Spleen (tissue), 11 donors: ENCODE data around the gene NTMT2. TPM values are rescaled to one million over a fixed set of nuclear protein-coding genes. Genes with fewer than 3 reads are reported as not detected.

Source experiments
- DNase-seq: peaks from one replicate; pipeline ENCODE4 v3.0.0-alpha.2; 2020
- H3K27ac ChIP-seq, 8 donors: fragments of 200-600 bp; sonication (generic) in 7 of 8; 1 replicate in 4 of 8; 2 replicates in 4 of 8; pipeline versions ENCODE4 v1.5.0 to v1.8.0; 2016 to 2021; ENCODE audit warnings: inconsistent platforms in 4 of 8, mild to moderate bottlenecking in 4 of 8, moderate library complexity in 1 of 8
- H3K27me3 ChIP-seq, 7 donors: fragments of 200-600 bp; sonication (generic) in 6 of 7; replicated peaks in 1 of 7; 1 replicate in 4 of 7; 2 replicates in 3 of 7; pipeline versions ENCODE4 v1.5.0 to v1.8.0; 2016 to 2021; ENCODE audit warnings: inconsistent platforms in 3 of 7, mild to moderate bottlenecking in 1 of 7
- H3K36me3 ChIP-seq, 6 donors: fragments of 200-600 bp; sonication (generic) in 5 of 6; 1 replicate in 4 of 6; 2 replicates in 2 of 6; pipeline versions ENCODE4 v1.5.0 to v1.8.0; 2016 to 2021; ENCODE audit warnings: inconsistent platforms in 2 of 6
- H3K4me1 ChIP-seq, 6 donors: fragments of 200-600 bp; sonication (generic) in 5 of 6; 1 replicate in 3 of 6; 2 replicates in 3 of 6; pipeline versions ENCODE4 v1.5.0 to v1.8.0; 2016 to 2021; ENCODE audit warnings: inconsistent platforms in 3 of 6
- H3K4me3 ChIP-seq, 8 donors: fragments of 200-600 bp; sonication (generic) in 7 of 8; 1 replicate in 4 of 8; 2 replicates in 4 of 8; pipeline versions ENCODE4 v1.5.0 to v1.8.0; 2016 to 2021; ENCODE audit warnings: inconsistent platforms in 4 of 8, mild to moderate bottlenecking in 4 of 8, moderate library complexity in 2 of 8
- H3K9me3 ChIP-seq, 8 donors: fragments of 200-600 bp; sonication (generic) in 7 of 8; 1 replicate in 4 of 8; 2 replicates in 4 of 8; pipeline versions ENCODE4 v1.5.0 to v1.8.0; 2016 to 2021; ENCODE audit warnings: inconsistent platforms in 4 of 8
- CTCF ChIP-seq, 11 experiments: fragments of 200-600 bp in 7 of 11; fragments of 450-650 bp in 4 of 11; sonication (generic) in 4 of 11; IDR thresholded peaks in 8 of 11; conservative IDR thresholded peaks in 3 of 11; 1 replicate in 7 of 11; 2 replicates in 4 of 11; pipeline versions ENCODE4 v1.4.0 to v1.8.0; 2016 to 2021; ENCODE audit warnings: antibody characterized with exemption in 11 of 11, inconsistent platforms in 4 of 11, mild to moderate bottlenecking in 1 of 11
- POLR2A ChIP-seq, 3 donors: fragments of 450-650 bp; IDR thresholded peaks; one replicate each; pipeline ENCODE4 v1.5.1; 2017; ENCODE audit warnings: antibody characterized with exemption in 3 of 3, mild to moderate bottlenecking in 1 of 3
- POLR2AphosphoS5 ChIP-seq, 3 donors: sonication (generic); formaldehyde crosslinking; IDR thresholded peaks; one replicate each; pipeline ENCODE4 v1.5.1; 2017; ENCODE audit warnings: antibody characterized with exemption in 3 of 3
- WGBS, 5 donors: extraction: QIAGEN DNeasy Blood & Tissue Kit in 3 of 5; methylation state at CpG; one replicate each; pipeline versions ENCODE4 v1.1.5 to v1.1.7; 2013 to 2018; 5-methylcytosine and 5-hydroxymethylcytosine counted together
- intact Hi-C: fragments of 100-400 bp; cut with DNase I; formaldehyde crosslinking; loops from one replicate; pipeline ENCODE4 v1.15.0; 2023; ENCODE audit warnings: low total_unique reads
- polyA plus RNA-seq, 3 donors: library from polyadenylated mRNA; stranded (reverse); fragments of 200-250 nt; gene quantifications; one replicate each; pipeline ENCODE4 v1.2.1, GENCODE V29; 2013
- total RNA-seq, 7 donors: library from RNA; depleted of rRNA in 3 of 7; stranded (reverse); fragments of >200 nt in 3 of 7; fragmentation: NEBNext Ultra II Directional in 4 of 7; extraction: Animal tissue kit (Norgen Biotek cat#: 25700) in 4 of 7; gene quantifications; one replicate each; pipeline versions ENCODE4 v1.1.0 to v1.2.1, GENCODE V29; 2016 to 2021
- donor health status: healthy with polysubstance abuse.
- donor health status: DM: no; HTN: no; CAD: no; lungs with moderate emphysema.
- donor health status: DM: no; HTN: no; CAD: no.
- donor health status: Bipolar disorder and iron deficiency.
- donor health status: healthy.
- donor health status: DM: no; HTN: no; CAD: no.
- donor health status: DM: yes; HTN: yes; CAD: no.

Gene NTMT2
- total and polyA plus RNA-seq, 10 donors, result not detected

GRCh38 chr1:170126696-170127095 lies 19.1 kb upstream of the NTMT2 start:
- no peaks in the 10 kb centered on the region for H3K36me3 ChIP-seq
- no peaks in the 10 kb centered on the region for H3K4me1 ChIP-seq
- intact Hi-C loops, result no loop called here
- 36 to 56% (median 52%) methylated on average over 4 of the region's 4 CpGs for WGBS, 5 donors
- H3K9me3 ChIP-seq, result peaks cover 0 to 18% (median 4%) of the 10 kb centered on the region in 8 donors
- TF ChIP-seq CTCF (IDR thresholded peaks at IDR 0.05 in 8 of 11, conservative IDR thresholded peaks at IDR 0.05 in 3 of 11) (no peak), POLR2AphosphoS5 (IDR thresholded peaks at IDR 0.05) (no peak), POLR2A (IDR thresholded peaks at IDR 0.05) (no peak)
- H3K27ac ChIP-seq, result no peak overlapping the region
- H3K27me3 ChIP-seq, result peaks cover 0 to 3% (median 0%) of the 10 kb centered on the region in 7 donors
- H3K4me3 ChIP-seq, result no peak overlapping the region
- no peak for DNase-seq

- 79 to 88% (median 85%) methylated on average over 6 of the region's 6 CpGs for WGBS, 5 donors
- Histone ChIP-seq H3K4me1 (no peaks in the 10 kb centered on the region), H3K9me3 (no peaks in the 10 kb centered on the region), H3K4me3 (no peak overlapping the region), H3K27me3 (peaks cover 0 to 3% (median 0%) of the 10 kb centered on the region in 7 donors), H3K36me3 (no peaks in the 10 kb centered on the region), H3K27ac (no peak overlapping the region)
- DNase-seq, result no peak
- TF ChIP-seq POLR2AphosphoS5 (IDR thresholded peaks at IDR 0.05), result no peak
- TF ChIP-seq POLR2A (IDR thresholded peaks at IDR 0.05), result no peak
- no peak for TF ChIP-seq CTCF (IDR thresholded peaks at IDR 0.05 in 8 of 11, conservative IDR thresholded peaks at IDR 0.05 in 3 of 11)
- intact Hi-C loops, result no loop called here
Measured at GRCh38 chr1:170131450-170131849, 14.3 kb upstream of the NTMT2 start.

GRCh38 chr1:170131984-170132383 lies 13.8 kb upstream of the NTMT2 start:
- Histone ChIP-seq H3K36me3 (no peaks in the 10 kb centered on the region), H3K27me3 (no peaks in the 10 kb centered on the region), H3K4me3 (no peak overlapping the region), H3K4me1 (no peaks in the 10 kb centered on the region), H3K9me3 (no peaks in the 10 kb centered on the region), H3K27ac (no peak overlapping the region)
- DNase-seq, result no peak
- TF ChIP-seq POLR2AphosphoS5 (IDR thresholded peaks at IDR 0.05) (no peak), CTCF (IDR thresholded peaks at IDR 0.05 in 8 of 11, conservative IDR thresholded peaks at IDR 0.05 in 3 of 11) (no peak), POLR2A (IDR thresholded peaks at IDR 0.05) (no peak)
- 55 to 90% (median 74%) methylated on average over 1 of the region's 1 CpG for WGBS, 5 donors
- intact Hi-C loops, result no loop called here

- H3K36me3 ChIP-seq, result no peaks in the 10 kb centered on the region
- 47 to 73% (median 66%) methylated on average over 2 of the region's 2 CpGs for WGBS, 5 donors
- no peak for TF ChIP-seq POLR2AphosphoS5 (IDR thresholded peaks at IDR 0.05)
- no peak for TF ChIP-seq CTCF (IDR thresholded peaks at IDR 0.05 in 8 of 11, conservative IDR thresholded peaks at IDR 0.05 in 3 of 11)
- no peak for TF ChIP-seq POLR2A (IDR thresholded peaks at IDR 0.05)
- no peaks in the 10 kb centered on the region for H3K9me3 ChIP-seq
- intact Hi-C loops, result no loop called here
- H3K4me1 ChIP-seq, result no peaks in the 10 kb centered on the region
- no peak overlapping the region for H3K27ac ChIP-seq
- no peak for DNase-seq
- H3K27me3 ChIP-seq, result no peaks in the 10 kb centered on the region
- no peak overlapping the region for H3K4me3 ChIP-seq
Measured at GRCh38 chr1:170133766-170134495, 11.8 kb upstream of the NTMT2 start.
